HG03064 (cell line): ENCODE measurements around the gene IGFLR1.
"Not testable (repeated sequence)": the region's sequence is repeated elsewhere in the genome, so short reads cannot be mapped to it uniquely, and the experiment has no call there.

Experiments used
- ATAC-seq: cut with Tn5 transposase; IDR thresholded peaks from one replicate; pipeline ENCODE4 v1.9.1; 2021; ENCODE audit warnings: low read depth; ENCODE audit not compliant: unreplicated experiment

The IGFLR1 gene

GRCh38 chr19:35777961-35778360, 35.7 kb upstream of the IGFLR1 start:
- ATAC-seq: no peak

- no peak for ATAC-seq
Observed at GRCh38 chr19:35777086-35777841, 35.0 kb upstream of the IGFLR1 start.

GRCh38 chr19:35776102-35776788, 34.0 kb upstream of the IGFLR1 start:
- ATAC-seq: no peak

GRCh38 chr19:35775298-35776101, 33.2 kb upstream of the IGFLR1 start, which contains the start of gene ARHGAP33:
ARHGAP33 (plus strand) TSS chr19:35775564; CDS start chr19:35775659, 95 bp downstream.
- peak; percentile 78 for ATAC-seq

- ATAC-seq: no peak
Observed at GRCh38 chr19:35775046-35775297, 32.7 kb upstream of the IGFLR1 start.

- no peak for ATAC-seq
Observed at GRCh38 chr19:35774274-35775045, 32.2 kb upstream of the IGFLR1 start.

GRCh38 chr19:35773020-35773806, 31.0 kb upstream of the IGFLR1 start:
- no peak for ATAC-seq

- ATAC-seq: not testable (repeated sequence)
Observed at GRCh38 chr19:35772362-35772761, 30.1 kb upstream of the IGFLR1 start.

- no peak for ATAC-seq
Observed at GRCh38 chr19:35768082-35768421, 25.8 kb upstream of the IGFLR1 start.

- ATAC-seq: no peak
Observed at GRCh38 chr19:35767288-35768081, 25.2 kb upstream of the IGFLR1 start.

GRCh38 chr19:35766571-35767104, 24.4 kb upstream of the IGFLR1 start:
- ATAC-seq: no peak

- no peak for ATAC-seq
Observed at GRCh38 chr19:35764432-35765315, 22.4 kb upstream of the IGFLR1 start.

GRCh38 chr19:35760711-35761349, 18.6 kb upstream of the IGFLR1 start:
- no peak for ATAC-seq

- no peak for ATAC-seq
Observed at GRCh38 chr19:35759697-35760096, 17.4 kb upstream of the IGFLR1 start.

- peak; percentile 81 for ATAC-seq
Observed at GRCh38 chr19:35757749-35758608, 15.7 kb upstream of the IGFLR1 start, which contains the start of gene PROSER3. PROSER3 (plus strand) TSS chr19:35758176; CDS start chr19:35758216, 40 bp downstream.

- no peak for ATAC-seq
Observed at GRCh38 chr19:35757231-35757748, 15.0 kb upstream of the IGFLR1 start.
